Subcutaneous abdominal adipose tissue (tissue), 5 donors: Measurements from ENCODE around the gene ZNF205.

Source experiments
- H3K27ac ChIP-seq: one replicate; pipeline ENCODE4 v1.7.0; 2013; ENCODE audit warnings: low read depth, mild to moderate bottlenecking, inconsistent platforms, low read length, moderate library complexity
- H3K27me3 ChIP-seq, 5 donors: one replicate each; pipeline ENCODE4 v1.7.0; 2013; ENCODE audit warnings: low read length in 5 of 5, inconsistent platforms in 1 of 5; ENCODE audit not compliant: control insufficient read depth in 5 of 5, insufficient read depth in 4 of 5
- H3K36me3 ChIP-seq, 5 donors: one replicate each; pipeline ENCODE4 v1.7.0; 2013; ENCODE audit warnings: low read length in 5 of 5; ENCODE audit not compliant: control insufficient read depth in 5 of 5, insufficient read depth in 5 of 5
- H3K4me1 ChIP-seq, 5 donors: one replicate each; pipeline ENCODE4 v1.7.0; 2013; ENCODE audit warnings: low read length in 5 of 5, mild to moderate bottlenecking in 3 of 5, moderate library complexity in 1 of 5; ENCODE audit not compliant: control insufficient read depth in 5 of 5, insufficient read depth in 5 of 5
- H3K4me3 ChIP-seq, 5 donors: one replicate each; pipeline ENCODE4 v1.7.0; 2013; ENCODE audit warnings: low read length in 5 of 5, low read depth in 1 of 5
- H3K9ac ChIP-seq, 5 donors: one replicate each; pipeline ENCODE4 v1.7.0; 2013; ENCODE audit warnings: low read length in 5 of 5, mild to moderate bottlenecking in 4 of 5, moderate library complexity in 3 of 5
- H3K9me3 ChIP-seq, 5 donors: one replicate each; pipeline ENCODE4 v1.7.0; 2013; ENCODE audit warnings: low read length in 5 of 5; ENCODE audit not compliant: control insufficient read depth in 5 of 5
- donor health status: healthy.
- donor health status: healthy.
- donor health status: healthy.
- donor health status: healthy.
- donor health status: healthy.

ZNF205 gene

DNA sequence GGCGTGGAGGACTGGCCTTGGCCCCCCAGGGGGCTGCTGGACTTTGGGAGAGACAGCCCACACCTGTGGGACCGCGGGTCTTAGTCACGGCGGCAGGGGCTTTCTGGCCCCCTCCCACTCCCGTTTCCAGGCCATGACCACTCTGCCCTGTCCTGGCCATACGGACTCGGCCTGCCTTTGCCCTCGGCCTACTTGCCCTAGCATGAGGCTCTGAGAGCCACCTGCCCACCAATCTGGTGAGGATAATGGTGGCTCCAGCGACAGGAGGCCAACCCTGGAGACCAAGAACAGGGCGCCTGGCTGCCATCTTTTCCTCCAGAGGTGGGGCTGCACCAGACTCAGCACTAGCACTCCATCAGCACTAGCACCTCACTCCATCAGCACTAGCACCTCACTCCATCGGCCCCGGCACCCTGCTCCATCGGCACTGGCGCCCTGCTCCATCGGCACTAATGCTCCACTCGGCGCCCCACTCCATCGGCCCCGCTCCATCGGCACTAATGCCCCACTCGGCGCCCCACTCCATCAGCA lies 29.5 kb downstream of the ZNF205 start:
- H3K9me3 ChIP-seq = no peaks in the 10 kb centered on the region
- H3K4me3 ChIP-seq = no peak overlapping the region
- H3K4me1 ChIP-seq = no peaks in the 10 kb centered on the region
- peaks cover 0 to 3% (median 0%) of the 10 kb centered on the region in 5 donors for H3K27me3 ChIP-seq
- no peak overlapping the region for H3K9ac ChIP-seq
- peaks cover 0 to 61% (median 42%) of the 10 kb centered on the region in 5 donors for H3K36me3 ChIP-seq
- H3K27ac ChIP-seq = no peak overlapping the region

DNA sequence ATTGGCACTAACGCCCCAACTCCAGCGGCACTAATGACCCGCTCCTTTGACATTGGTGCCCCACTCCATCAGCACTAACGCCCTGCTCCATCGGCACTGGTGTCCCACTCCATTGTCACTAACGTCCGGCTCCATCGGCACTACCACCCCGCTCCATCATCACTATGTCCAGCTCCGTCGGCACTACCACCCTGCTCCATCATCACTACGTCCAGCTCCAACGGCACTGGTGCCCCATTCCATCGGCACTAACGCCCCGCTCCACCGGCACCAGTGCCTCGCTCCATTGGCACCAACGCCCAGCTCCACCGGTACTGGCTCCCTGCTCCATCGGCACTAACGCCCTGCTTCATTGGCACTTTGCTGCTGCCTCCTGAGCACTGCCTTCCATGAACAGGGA lies 29.9 kb downstream of the ZNF205 start:
- no peak overlapping the region for H3K27ac ChIP-seq
- H3K27me3 ChIP-seq = peaks cover 0 to 3% (median 0%) of the 10 kb centered on the region in 5 donors
- no peaks in the 10 kb centered on the region for H3K4me1 ChIP-seq
- H3K9me3 ChIP-seq = no peaks in the 10 kb centered on the region
- no peak overlapping the region for H3K4me3 ChIP-seq
- H3K9ac ChIP-seq = no peak overlapping the region
- peaks cover 0 to 56% (median 41%) of the 10 kb centered on the region in 5 donors for H3K36me3 ChIP-seq

DNA sequence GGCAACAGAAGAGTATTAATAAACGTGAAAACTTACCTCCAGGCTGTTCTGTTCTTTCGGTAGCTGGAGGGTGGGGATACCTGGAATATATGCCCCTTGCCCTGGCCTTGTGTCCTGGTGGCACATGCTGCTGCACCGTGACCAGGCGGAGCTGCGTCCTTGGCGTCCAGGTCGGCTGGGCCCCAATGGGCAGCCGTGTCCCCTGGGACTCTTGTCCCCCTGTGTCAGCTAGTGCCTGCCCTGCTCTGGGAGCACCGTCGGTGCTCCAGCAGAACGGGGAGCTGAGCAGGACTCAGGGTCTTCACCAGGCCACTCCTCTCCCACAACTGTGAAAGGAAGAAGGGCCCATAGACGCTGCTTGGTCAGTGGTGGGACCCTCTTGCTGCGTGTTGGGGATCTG lies 30.4 kb downstream of the ZNF205 start:
- H3K9me3 ChIP-seq = no peaks in the 10 kb centered on the region
- no peaks in the 10 kb centered on the region for H3K4me1 ChIP-seq
- H3K27ac ChIP-seq = no peak overlapping the region
- H3K9ac ChIP-seq = no peak overlapping the region
- H3K4me3 ChIP-seq = no peak overlapping the region
- peaks cover 0 to 3% (median 0%) of the 10 kb centered on the region in 5 donors for H3K27me3 ChIP-seq
- H3K36me3 ChIP-seq = peaks cover 0 to 52% (median 37%) of the 10 kb centered on the region in 5 donors

DNA sequence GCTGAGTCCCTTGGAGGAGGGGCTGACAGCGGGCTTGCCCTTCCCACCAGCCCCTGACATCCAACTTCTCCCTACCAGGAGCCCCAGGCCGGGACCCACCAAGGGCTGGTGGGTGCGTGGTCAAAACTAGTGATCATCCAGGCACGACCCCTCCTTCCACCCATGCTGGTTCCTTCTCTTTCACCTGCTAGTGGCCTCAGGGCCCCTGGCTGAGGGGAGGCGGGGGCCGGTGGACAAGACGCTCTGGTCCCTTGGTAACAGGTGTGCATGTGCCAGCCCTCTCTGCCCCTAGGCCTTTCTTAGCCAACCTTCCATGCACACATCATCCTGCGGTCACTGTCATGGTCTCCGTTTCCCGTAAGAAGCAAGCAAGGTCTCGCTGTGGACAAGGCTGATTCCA lies 30.8 kb downstream of the ZNF205 start:
- Histone ChIP-seq H3K9ac (no peak overlapping the region), H3K27ac (no peak overlapping the region), H3K27me3 (peaks cover 0 to 3% (median 0%) of the 10 kb centered on the region in 5 donors), H3K4me1 (no peaks in the 10 kb centered on the region), H3K4me3 (no peak overlapping the region), H3K36me3 (peaks cover 0 to 48% (median 36%) of the 10 kb centered on the region in 5 donors), H3K9me3 (no peaks in the 10 kb centered on the region)

DNA sequence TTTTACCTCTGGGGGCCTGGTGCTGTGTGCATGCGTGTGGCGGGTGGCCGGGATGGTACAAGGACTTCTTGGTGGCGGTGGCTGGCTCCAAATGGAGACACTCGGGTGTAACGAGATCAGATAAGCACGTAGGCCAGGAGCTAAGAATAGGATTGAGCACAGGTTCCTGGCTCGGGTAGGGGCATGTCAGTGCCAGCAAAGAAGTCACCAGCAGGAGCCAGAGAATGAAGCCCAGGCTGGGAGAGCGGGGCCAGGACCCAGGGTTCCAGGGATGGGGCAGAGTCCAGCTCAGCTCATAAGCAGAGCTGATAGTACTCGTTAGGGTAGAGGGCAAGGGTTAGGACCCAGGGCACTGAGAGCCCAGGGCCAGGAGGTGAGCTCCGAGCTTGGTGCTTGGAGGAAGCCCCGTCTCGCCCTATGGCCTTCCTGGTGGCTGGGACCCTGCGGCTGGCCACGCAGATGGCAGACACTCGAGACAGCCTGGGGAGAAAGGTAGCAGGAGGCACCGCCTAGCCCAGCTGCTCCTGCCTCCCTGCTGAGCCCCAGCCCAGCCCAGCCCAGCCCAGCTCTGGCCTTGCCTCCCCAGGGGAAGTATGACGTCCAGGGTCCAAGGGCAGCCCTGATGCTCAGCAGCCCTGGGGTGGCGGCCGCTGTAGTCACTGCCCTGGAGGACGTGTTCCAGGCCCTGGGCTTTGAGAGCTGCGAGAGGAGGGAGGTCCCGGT lies 31.4 kb downstream of the ZNF205 start:
- no peak overlapping the region for H3K27ac ChIP-seq
- H3K4me3 ChIP-seq = no peak overlapping the region
- no peak overlapping the region for H3K9ac ChIP-seq
- peaks cover 0 to 42% (median 30%) of the 10 kb centered on the region in 5 donors for H3K36me3 ChIP-seq
- H3K27me3 ChIP-seq = peaks cover 0 to 3% (median 0%) of the 10 kb centered on the region in 5 donors
- H3K4me1 ChIP-seq = no peaks in the 10 kb centered on the region
- H3K9me3 ChIP-seq = no peaks in the 10 kb centered on the region

DNA sequence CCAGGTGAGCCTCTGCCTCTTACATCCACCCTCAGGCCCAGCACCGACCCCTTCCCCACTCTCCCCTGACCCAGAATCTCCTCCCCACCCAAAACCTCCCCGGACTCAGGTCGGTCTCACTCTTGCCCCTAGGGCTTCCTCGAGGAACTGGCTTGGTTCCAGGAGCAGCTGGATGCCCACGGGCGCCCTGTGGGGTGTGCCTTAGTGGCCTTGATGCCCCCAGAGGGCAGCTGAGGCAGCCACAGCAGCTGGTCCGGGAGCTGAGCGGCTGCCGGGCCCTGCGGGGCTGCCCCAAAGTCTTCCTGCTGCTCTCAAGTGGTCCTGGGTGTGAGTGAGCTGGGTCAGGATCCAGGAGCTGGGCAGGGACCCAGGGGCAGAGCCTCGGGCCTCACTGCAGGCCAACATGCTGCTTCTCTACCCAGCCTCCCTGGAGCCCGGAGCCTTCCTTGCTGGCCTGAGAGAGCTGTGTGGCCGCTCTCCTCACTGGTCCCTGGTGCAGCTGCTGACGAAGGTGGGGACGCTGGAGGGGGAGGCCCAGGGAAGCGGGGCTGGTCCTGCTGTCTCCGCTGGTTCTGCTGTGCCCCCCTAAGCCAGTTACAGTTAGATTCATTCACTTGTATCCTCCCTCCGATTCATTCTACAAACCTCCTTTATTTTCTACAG lies 32.1 kb downstream of the ZNF205 start:
- Histone ChIP-seq H3K9me3 (no peaks in the 10 kb centered on the region), H3K4me1 (peaks cover 0 to 4% (median 3%) of the 10 kb centered on the region in 5 donors), H3K36me3 (peaks cover 0 to 35% (median 25%) of the 10 kb centered on the region in 5 donors), H3K9ac (no peak overlapping the region), H3K27ac (no peak overlapping the region), H3K4me3 (no peak overlapping the region), H3K27me3 (peaks cover 0 to 3% (median 0%) of the 10 kb centered on the region in 5 donors)

DNA sequence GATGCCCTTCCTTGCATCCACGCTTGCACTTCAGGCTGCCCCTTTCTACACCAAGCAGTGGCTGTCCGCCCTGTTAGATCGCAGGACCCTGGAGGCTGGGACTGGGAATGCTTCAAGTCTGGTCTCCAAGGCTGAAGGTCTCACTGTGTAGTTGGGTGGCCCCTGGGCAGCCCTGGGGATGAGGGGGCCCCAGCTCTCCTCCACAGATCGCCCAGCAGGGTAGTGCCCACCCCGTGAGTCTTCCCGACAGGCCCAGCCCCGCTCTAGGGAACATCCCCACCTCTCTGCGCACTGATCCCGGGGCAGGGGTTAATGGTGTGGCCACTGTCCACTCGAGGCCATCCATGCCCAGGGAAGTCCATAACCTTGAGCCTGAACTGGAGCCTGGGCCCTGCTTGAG lies 32.8 kb downstream of the ZNF205 start:
- H3K4me1 ChIP-seq = peaks cover 0 to 11% (median 10%) of the 10 kb centered on the region in 5 donors
- peaks cover 0 to 3% (median 0%) of the 10 kb centered on the region in 5 donors for H3K27me3 ChIP-seq
- H3K36me3 ChIP-seq = peaks cover 0 to 31% (median 25%) of the 10 kb centered on the region in 5 donors
- no peak overlapping the region for H3K4me3 ChIP-seq
- H3K9ac ChIP-seq = peak overlapping the region in 1 of 5 donors; percentile 21
- no peaks in the 10 kb centered on the region for H3K9me3 ChIP-seq
- no peak overlapping the region for H3K27ac ChIP-seq

DNA sequence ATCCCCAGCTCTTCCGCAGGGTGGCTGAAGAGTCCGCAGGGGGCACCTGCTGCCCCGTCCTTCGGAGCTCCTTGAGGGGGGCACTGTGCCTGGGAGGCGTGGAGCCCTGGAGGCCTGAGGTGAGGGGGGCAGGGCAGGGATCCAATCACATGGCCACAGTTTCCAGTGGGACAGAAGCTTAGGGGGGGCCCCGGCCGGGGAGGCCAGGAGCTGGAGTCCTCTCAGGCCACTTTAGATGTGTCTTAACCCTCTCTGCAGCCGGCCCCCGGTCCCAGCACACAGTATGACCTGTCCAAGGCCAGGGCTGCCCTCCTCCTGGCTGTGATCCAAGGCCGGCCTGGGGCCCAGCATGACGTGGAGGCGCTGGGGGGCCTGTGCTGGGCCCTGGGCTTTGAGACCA lies 33.3 kb downstream of the ZNF205 start:
- Histone ChIP-seq H3K36me3 (peaks cover 0 to 26% (median 22%) of the 10 kb centered on the region in 5 donors), H3K4me1 (peaks cover 2 to 14% (median 12%) of the 10 kb centered on the region in 5 donors), H3K9me3 (no peaks in the 10 kb centered on the region), H3K9ac (peak overlapping the region in 1 of 5 donors; percentile 21), H3K27ac (no peak overlapping the region), H3K27me3 (peaks cover 0 to 3% (median 0%) of the 10 kb centered on the region in 5 donors), H3K4me3 (no peak overlapping the region)

DNA sequence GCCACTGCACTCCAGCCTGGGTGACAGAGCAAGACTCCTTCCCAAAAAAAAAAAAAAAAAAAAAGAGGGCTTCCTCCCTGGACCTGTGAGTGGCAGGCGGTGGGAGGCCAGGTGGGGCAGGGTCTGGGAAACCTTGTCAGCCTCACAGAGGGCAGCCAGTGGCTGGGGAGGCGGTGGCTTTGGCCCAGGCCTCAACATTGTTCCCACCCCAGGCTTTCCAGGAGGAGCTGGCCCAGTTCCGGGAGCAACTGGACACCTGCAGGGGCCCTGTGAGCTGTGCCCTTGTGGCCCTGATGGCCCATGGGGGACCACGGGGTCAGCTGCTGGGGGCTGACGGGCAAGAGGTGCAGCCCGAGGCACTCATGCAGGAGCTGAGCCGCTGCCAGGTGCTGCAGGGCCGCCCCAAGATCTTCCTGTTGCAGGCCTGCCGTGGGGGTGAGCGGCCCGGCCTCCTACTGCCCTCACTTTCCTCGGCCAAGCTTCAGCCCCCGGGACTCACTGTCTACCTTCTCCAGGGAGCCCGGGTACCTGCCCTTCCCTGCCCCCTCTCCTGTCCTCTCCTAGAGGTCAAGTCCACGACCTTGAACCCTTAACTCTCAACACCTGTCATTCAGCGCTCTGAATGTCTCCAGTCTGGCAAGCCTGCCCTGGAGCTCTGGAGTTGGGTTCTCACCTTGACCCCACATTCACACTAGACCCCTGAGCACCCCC lies 34.8 kb downstream of the ZNF205 start:
- Histone ChIP-seq H3K9me3 (no peaks in the 10 kb centered on the region), H3K27me3 (peaks cover 0 to 3% (median 0%) of the 10 kb centered on the region in 5 donors), H3K27ac (no peak overlapping the region), H3K36me3 (peaks cover 0 to 11% (median 7%) of the 10 kb centered on the region in 5 donors), H3K4me1 (peaks cover 2 to 22% (median 20%) of the 10 kb centered on the region in 5 donors), H3K9ac (no peak overlapping the region), H3K4me3 (no peak overlapping the region)
